ENCODE data around the gene DLGAP1.

DNA sequence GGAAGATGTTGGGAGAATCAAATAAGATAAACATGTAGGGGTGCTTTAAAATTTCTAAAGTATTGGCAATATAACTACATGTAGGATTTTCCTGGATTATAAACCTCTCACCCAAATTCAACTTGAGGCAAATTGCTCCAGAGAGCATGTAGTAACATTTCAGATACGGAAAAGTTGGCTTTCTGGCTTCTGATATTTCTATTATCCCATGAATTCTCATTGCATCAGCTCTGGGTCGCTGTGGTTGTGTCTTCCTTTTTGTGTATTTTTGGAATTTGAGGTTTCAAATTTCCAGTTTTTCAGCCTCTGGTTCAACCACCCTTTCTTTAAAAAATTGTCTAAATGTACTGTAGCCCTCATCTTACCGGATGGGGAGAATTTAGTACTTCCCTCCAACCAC lies 972.8 kb downstream of the DLGAP1 start:
- TF ChIP-seq, protein P1, sequence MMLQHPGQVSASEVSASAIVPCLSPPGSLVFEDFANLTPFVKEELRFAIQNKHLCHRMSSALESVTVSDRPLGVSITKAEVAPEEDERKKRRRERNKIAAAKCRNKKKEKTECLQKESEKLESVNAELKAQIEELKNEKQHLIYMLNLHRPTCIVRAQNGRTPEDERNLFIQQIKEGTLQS (IDR thresholded peaks at IDR 0.05), result no peak
- TF ChIP-seq, protein P2, sequence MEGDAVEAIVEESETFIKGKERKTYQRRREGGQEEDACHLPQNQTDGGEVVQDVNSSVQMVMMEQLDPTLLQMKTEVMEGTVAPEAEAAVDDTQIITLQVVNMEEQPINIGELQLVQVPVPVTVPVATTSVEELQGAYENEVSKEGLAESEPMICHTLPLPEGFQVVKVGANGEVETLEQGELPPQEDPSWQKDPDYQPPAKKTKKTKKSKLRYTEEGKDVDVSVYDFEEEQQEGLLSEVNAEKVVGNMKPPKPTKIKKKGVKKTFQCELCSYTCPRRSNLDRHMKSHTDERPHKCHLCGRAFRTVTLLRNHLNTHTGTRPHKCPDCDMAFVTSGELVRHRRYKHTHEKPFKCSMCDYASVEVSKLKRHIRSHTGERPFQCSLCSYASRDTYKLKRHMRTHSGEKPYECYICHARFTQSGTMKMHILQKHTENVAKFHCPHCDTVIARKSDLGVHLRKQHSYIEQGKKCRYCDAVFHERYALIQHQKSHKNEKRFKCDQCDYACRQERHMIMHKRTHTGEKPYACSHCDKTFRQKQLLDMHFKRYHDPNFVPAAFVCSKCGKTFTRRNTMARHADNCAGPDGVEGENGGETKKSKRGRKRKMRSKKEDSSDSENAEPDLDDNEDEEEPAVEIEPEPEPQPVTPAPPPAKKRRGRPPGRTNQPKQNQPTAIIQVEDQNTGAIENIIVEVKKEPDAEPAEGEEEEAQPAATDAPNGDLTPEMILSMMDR (IDR thresholded peaks at IDR 0.05; ENCODE audit: low read depth, low read length, missing input control), result no peak
- TF ChIP-seq GABPA (IDR thresholded peaks at IDR 0.05 in 1 of 2, conservative IDR thresholded peaks at IDR 0.05 in 1 of 2), result no peak
- no peak for TF ChIP-seq RAD21 (IDR thresholded peaks at IDR 0.05)
- TF ChIP-seq SP1 (IDR thresholded peaks at IDR 0.05), result no peak
- TF ChIP-seq, protein P3, sequence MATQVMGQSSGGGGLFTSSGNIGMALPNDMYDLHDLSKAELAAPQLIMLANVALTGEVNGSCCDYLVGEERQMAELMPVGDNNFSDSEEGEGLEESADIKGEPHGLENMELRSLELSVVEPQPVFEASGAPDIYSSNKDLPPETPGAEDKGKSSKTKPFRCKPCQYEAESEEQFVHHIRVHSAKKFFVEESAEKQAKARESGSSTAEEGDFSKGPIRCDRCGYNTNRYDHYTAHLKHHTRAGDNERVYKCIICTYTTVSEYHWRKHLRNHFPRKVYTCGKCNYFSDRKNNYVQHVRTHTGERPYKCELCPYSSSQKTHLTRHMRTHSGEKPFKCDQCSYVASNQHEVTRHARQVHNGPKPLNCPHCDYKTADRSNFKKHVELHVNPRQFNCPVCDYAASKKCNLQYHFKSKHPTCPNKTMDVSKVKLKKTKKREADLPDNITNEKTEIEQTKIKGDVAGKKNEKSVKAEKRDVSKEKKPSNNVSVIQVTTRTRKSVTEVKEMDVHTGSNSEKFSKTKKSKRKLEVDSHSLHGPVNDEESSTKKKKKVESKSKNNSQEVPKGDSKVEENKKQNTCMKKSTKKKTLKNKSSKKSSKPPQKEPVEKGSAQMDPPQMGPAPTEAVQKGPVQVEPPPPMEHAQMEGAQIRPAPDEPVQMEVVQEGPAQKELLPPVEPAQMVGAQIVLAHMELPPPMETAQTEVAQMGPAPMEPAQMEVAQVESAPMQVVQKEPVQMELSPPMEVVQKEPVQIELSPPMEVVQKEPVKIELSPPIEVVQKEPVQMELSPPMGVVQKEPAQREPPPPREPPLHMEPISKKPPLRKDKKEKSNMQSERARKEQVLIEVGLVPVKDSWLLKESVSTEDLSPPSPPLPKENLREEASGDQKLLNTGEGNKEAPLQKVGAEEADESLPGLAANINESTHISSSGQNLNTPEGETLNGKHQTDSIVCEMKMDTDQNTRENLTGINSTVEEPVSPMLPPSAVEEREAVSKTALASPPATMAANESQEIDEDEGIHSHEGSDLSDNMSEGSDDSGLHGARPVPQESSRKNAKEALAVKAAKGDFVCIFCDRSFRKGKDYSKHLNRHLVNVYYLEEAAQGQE (IDR thresholded peaks at IDR 0.05), result no peak

Measured in liver (tissue), 3 donors.